IMR-90 (cell line): ENCODE data around the gene MRGPRF. TPM values are rescaled to one million over a fixed set of nuclear protein-coding genes. Genes with fewer than 3 reads are reported as not detected.

Experiments
- ATAC-seq: fragments of 200-7000 bp; cut with Tn5 transposase; 2 replicates; pipeline ENCODE4 v1.9.1; 2020; ENCODE audit warnings: low read depth, mild to moderate bottlenecking, moderate library complexity
- BruUV-seq: library from RNA; stranded (reverse); fragments of 400-500 nt; replicated peaks from 2 replicates; lab custom pipeline; 2021; lab: Mats Ljungman, UMichigan
- CTCF ChIA-PET: fragments of 300-600 bp; formaldehyde crosslinking; extraction: SDS; loops from one replicate; lab custom pipeline; 2021; ENCODE audit warnings: antibody characterized with exemption; lab: Yijun Ruan, JAX
- POLR2A ChIA-PET: fragments of 300-600 bp; sonication (Branson Sonifier 250); formaldehyde crosslinking; loops from one replicate; lab custom pipeline; 2022; ENCODE audit warnings: antibody characterized with exemption; ENCODE audit not compliant: unreplicated experiment; lab: Charles Lee
- DNase-seq: peaks from one replicate; pipeline ENCODE4 v3.0.0; 2013
- H2AFZ ChIP-seq: replicated peaks from 2 replicates; pipeline ENCODE3; 2013; ENCODE audit warnings: low read length, mild to moderate bottlenecking; ENCODE audit not compliant: poor library complexity
- H2AK5ac ChIP-seq: 2 replicates; pipeline ENCODE4 v1.6.1; 2013; ENCODE audit warnings: low read depth, low read length, inconsistent platforms
- H2AK9ac ChIP-seq: replicated peaks from 2 replicates; pipeline ENCODE3; 2013; ENCODE audit warnings: mild to moderate bottlenecking, low read depth, low read length, moderate library complexity; ENCODE audit not compliant: poor library complexity
- H2BK120ac ChIP-seq: 2 replicates; pipeline ENCODE4 v1.6.1; 2013; ENCODE audit warnings: low read depth, low read length, inconsistent platforms
- H2BK15ac ChIP-seq: 3 replicates; pipeline ENCODE4 v1.6.1; 2013; ENCODE audit warnings: low read depth, low read length, inconsistent platforms
- H2BK20ac ChIP-seq: 2 replicates; pipeline ENCODE4 v1.6.1; 2013; ENCODE audit warnings: low read depth, mild to moderate bottlenecking, inconsistent platforms, low read length, moderate library complexity
- H2BK5ac ChIP-seq: 2 replicates; pipeline ENCODE4 v1.6.1; 2013; ENCODE audit warnings: mild to moderate bottlenecking, low read depth, low read length, inconsistent platforms; ENCODE audit not compliant: poor library complexity, severe bottlenecking
- H3K14ac ChIP-seq: replicated peaks from 2 replicates; pipeline ENCODE4 v1.6.1; 2013; ENCODE audit warnings: low read depth, low read length, inconsistent platforms
- H3K18ac ChIP-seq: 2 replicates; pipeline ENCODE4 v1.6.1; 2013; ENCODE audit warnings: low read depth, low read length, control low read depth
- H3K23ac ChIP-seq: 2 replicates; pipeline ENCODE4 v1.6.1; 2013; ENCODE audit warnings: low read depth, low read length, inconsistent platforms
- H3K27ac ChIP-seq: 2 replicates; pipeline ENCODE4 v1.5.1; 2013; ENCODE audit warnings: mild to moderate bottlenecking, control low read depth, low read length; ENCODE audit not compliant: insufficient read depth
- H3K27me3 ChIP-seq: 2 replicates; pipeline ENCODE4 v1.6.1; 2013; ENCODE audit warnings: low read length; ENCODE audit not compliant: control insufficient read depth, insufficient read depth
- H3K36me3 ChIP-seq: 2 replicates; pipeline ENCODE4 v1.6.1; 2013; ENCODE audit warnings: low read length, mixed read lengths; ENCODE audit not compliant: control insufficient read depth, insufficient read depth
- H3K4ac ChIP-seq: 2 replicates; pipeline ENCODE4 v1.6.1; 2013; ENCODE audit warnings: low read depth, low read length, inconsistent platforms
- H3K4me1 ChIP-seq: 2 replicates; pipeline ENCODE4 v1.6.1; 2013; ENCODE audit warnings: low read length, mixed read lengths; ENCODE audit not compliant: control insufficient read depth, insufficient read depth
- H3K4me2 ChIP-seq: 2 replicates; pipeline ENCODE4 v1.6.1; 2013; ENCODE audit warnings: low read depth, mild to moderate bottlenecking, control low read depth, low read length, moderate library complexity
- H3K4me3 ChIP-seq: 2 replicates; pipeline ENCODE4 v1.5.1; 2013; ENCODE audit warnings: low read depth, mild to moderate bottlenecking, control low read depth, low read length, moderate library complexity; ENCODE audit not compliant: insufficient read depth
- H3K56ac ChIP-seq: 2 replicates; pipeline ENCODE4 v1.6.1; 2013; ENCODE audit warnings: low read length, inconsistent platforms; ENCODE audit not compliant: insufficient read depth; ENCODE audit errors: extremely low read depth
- H3K79me1 ChIP-seq, 2 experiments: 2 replicates each; pipeline ENCODE4 v1.6.1; 2013; ENCODE audit warnings: low read length in 2 of 2, inconsistent platforms in 1 of 2, low read depth in 1 of 2
- H3K9ac ChIP-seq: 2 replicates; pipeline ENCODE4 v1.6.1; 2013; ENCODE audit warnings: low read depth, low read length, control low read depth
- H3K9me1 ChIP-seq: 2 replicates; pipeline ENCODE4 v1.6.1; 2013; ENCODE audit warnings: low read length, inconsistent platforms; ENCODE audit not compliant: insufficient read depth
- H3K9me3 ChIP-seq: 2 replicates; pipeline ENCODE4 v1.6.1; 2013; ENCODE audit warnings: low read length; ENCODE audit not compliant: control insufficient read depth, insufficient read depth
- H4K20me1 ChIP-seq: 2 replicates; pipeline ENCODE4 v1.6.1; 2013; ENCODE audit warnings: low read length, inconsistent platforms; ENCODE audit not compliant: insufficient read depth
- H4K5ac ChIP-seq: 2 replicates; pipeline ENCODE4 v1.6.1; 2013; ENCODE audit warnings: mild to moderate bottlenecking, low read depth, low read length, control low read depth
- H4K8ac ChIP-seq, 2 experiments: 2 replicates each; pipeline ENCODE4 v1.6.1; 2013; ENCODE audit warnings: low read depth in 2 of 2, low read length in 2 of 2, control low read depth in 1 of 2, inconsistent platforms in 1 of 2
- H4K91ac ChIP-seq: 2 replicates; pipeline ENCODE4 v1.6.1; 2013; ENCODE audit warnings: low read depth, low read length, inconsistent platforms; ENCODE audit not compliant: insufficient read depth
- BHLHE40 ChIP-seq: fragments of 150-350 bp; IDR thresholded peaks from 2 replicates; pipeline ENCODE4 v1.6.1; 2016; ENCODE audit warnings: mild to moderate bottlenecking, low read depth, low read length
- CEBPB ChIP-seq: IDR thresholded peaks from 2 replicates; pipeline ENCODE4 v1.6.1; 2012; ENCODE audit warnings: low read depth, low read length, improper control_type of control experiment
- FOS ChIP-seq: fragments of 150-350 bp; IDR thresholded peaks from 2 replicates; pipeline ENCODE4 v1.6.1; 2016; ENCODE audit warnings: low read depth, low read length
- MAFK ChIP-seq: IDR thresholded peaks from 2 replicates; pipeline ENCODE4 v1.6.1; 2012; ENCODE audit warnings: low read depth, low read length, improper control_type of control experiment
- MAZ ChIP-seq: IDR thresholded peaks from 2 replicates; pipeline ENCODE4 v1.6.1; 2012; ENCODE audit warnings: low read depth, mild to moderate bottlenecking, low read length, improper control_type of control experiment, moderate library complexity, borderline replicate concordance
- MXI1 ChIP-seq: IDR thresholded peaks from 2 replicates; pipeline ENCODE4 v1.6.1; 2012; ENCODE audit warnings: low read depth, mild to moderate bottlenecking, low read length, moderate library complexity, borderline replicate concordance
- NFE2L2 ChIP-seq: fragments of 150-350 bp; IDR thresholded peaks from 2 replicates; pipeline ENCODE4 v1.6.1; 2016; ENCODE audit warnings: low read depth, mild to moderate bottlenecking, low read length
- POLR2A ChIP-seq: IDR thresholded peaks from 2 replicates; pipeline ENCODE4 v1.6.1; 2012; ENCODE audit warnings: mild to moderate bottlenecking, low read depth, low read length
- RAD21 ChIP-seq: IDR thresholded peaks from 2 replicates; pipeline ENCODE4 v1.6.1; 2012; ENCODE audit warnings: low read length, improper control_type of control experiment
- RCOR1 ChIP-seq: IDR thresholded peaks from 2 replicates; pipeline ENCODE4 v1.6.1; 2012; ENCODE audit warnings: mild to moderate bottlenecking, low read length, improper control_type of control experiment; ENCODE audit not compliant: insufficient replicate concordance
- RFX5 ChIP-seq: IDR thresholded peaks from 2 replicates; pipeline ENCODE4 v1.8.0; 2012; ENCODE audit warnings: low read depth, mild to moderate bottlenecking, low read length, moderate library complexity
- WGBS, 2 experiments: methylation state at CpG; one replicate each; pipeline versions ENCODE4 v1.1.5 to v1.1.7; 2013; ENCODE audit warnings: missing lambda C conversion rate in 2 of 2; ENCODE audit not compliant: insufficient read length in 1 of 2; ENCODE audit errors: extremely low coverage in 2 of 2; 5-methylcytosine and 5-hydroxymethylcytosine counted together
- dilution Hi-C: fragments of 300-500 bp; cut with HindIII; formaldehyde crosslinking; loops from one replicate; pipeline ENCODE4 v1.14.3; 2018; ENCODE audit warnings: low sequenced_read_pairs; ENCODE audit not compliant: unreplicated experiment
- in situ Hi-C: fragments of 300-500 bp; cut with MboI; formaldehyde crosslinking; loops from 3 replicates; pipeline ENCODE4 v1.14.3; 2019; ENCODE audit warnings: low sequenced_read_pairs, inconsistent platforms, mixed read lengths
- intact Hi-C: fragments of 100-400 bp; cut with micrococcal nuclease; formaldehyde crosslinking; loops from 2 replicates; pipeline ENCODE4 v1.10.0; 2022
- polyA plus RNA-seq, 3 experiments: library from polyadenylated mRNA; depleted of rRNA; stranded (reverse); fragments of >200 nt; gene quantifications; 2 replicates each; pipeline ENCODE4 v1.2.3, GENCODE V29; 2012; ENCODE audit warnings: low replicate concordance in 1 of 3
- total RNA-seq: library from RNA; depleted of rRNA; stranded (reverse); fragments of >200 nt; gene quantifications from 2 replicates; pipeline ENCODE4 v1.2.3, GENCODE V29; 2012
- TF ChIP-seq, protein P1 (sequence below): fragments of 150-350 bp; IDR thresholded peaks from 2 replicates; pipeline ENCODE4 v1.6.1; 2017; ENCODE audit warnings: mild to moderate bottlenecking, antibody characterized with exemption, low read length, low read depth
- TF ChIP-seq, protein P2 (sequence below): conservative IDR thresholded peaks from 2 replicates; pipeline ENCODE4 v1.5.1; 2012; ENCODE audit warnings: mild to moderate bottlenecking, low read depth, low read length, improper control_type of control experiment

The MRGPRF gene
- total and polyA plus RNA-seq, 2 of the 4 experiments (the other 2 are of a cell fraction) = 6.3 to 28.8 TPM

DNA sequence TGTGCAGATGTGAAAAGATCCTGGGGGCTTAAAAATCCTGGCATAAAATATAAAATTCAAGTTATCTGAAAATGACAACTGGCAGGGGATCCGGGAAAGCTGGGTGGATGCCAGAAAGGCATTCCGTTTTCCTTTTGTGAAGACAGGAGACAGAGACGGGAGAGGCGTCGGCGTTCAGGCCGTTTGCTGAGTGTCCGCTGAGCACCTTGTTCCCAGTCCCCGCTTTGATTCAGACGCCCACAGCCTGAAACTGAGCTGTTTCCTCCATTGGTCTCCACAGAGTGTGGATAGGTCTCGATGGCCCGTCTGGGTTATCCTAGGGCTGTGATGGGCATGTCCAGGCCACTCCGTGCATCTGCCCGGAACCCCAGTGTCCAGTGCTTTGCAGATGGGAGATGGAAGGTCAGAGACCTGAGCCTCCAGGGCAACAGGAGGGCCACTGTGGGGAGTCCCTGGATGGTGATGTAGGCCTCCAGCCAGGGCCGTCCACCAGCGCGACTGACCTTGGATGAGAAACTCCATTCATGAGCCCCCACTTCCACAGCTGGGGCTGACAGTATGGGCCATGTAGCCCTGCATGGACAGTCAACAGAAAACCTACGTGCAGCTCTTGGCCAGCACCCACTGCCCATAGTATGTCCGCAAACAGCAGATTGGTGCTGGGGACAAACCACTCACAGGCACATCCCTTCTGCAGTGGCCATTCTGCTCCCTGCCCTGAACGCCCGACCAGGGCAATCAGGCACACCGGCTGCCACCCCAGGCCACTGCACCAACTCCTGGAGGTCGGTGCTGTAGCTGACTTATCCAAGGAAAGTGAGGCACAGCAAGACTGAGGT is 11.6 kb downstream of the MRGPRF start:
- POLR2A ChIA-PET = interaction anchor here (0.9 kb wide), 1 partner anchor 12 kb away, joined by 6 read pairs; the partner anchor contains the start of gene MRGPRF
- H3K4me1 ChIP-seq = peaks cover 26% of the 10 kb centered on the region
- TF ChIP-seq BHLHE40 (no peak), FOS (no peak), POLR2A (no peak), MAZ (no peak), MAFK (no peak), RFX5 (no peak), NFE2L2 (no peak), CEBPB (no peak), MXI1 (no peak), RCOR1 (no peak), RAD21 (no peak)
- TF ChIP-seq, protein P1, sequence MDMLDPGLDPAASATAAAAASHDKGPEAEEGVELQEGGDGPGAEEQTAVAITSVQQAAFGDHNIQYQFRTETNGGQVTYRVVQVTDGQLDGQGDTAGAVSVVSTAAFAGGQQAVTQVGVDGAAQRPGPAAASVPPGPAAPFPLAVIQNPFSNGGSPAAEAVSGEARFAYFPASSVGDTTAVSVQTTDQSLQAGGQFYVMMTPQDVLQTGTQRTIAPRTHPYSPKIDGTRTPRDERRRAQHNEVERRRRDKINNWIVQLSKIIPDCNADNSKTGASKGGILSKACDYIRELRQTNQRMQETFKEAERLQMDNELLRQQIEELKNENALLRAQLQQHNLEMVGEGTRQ = no peak
- TF ChIP-seq, protein P2, sequence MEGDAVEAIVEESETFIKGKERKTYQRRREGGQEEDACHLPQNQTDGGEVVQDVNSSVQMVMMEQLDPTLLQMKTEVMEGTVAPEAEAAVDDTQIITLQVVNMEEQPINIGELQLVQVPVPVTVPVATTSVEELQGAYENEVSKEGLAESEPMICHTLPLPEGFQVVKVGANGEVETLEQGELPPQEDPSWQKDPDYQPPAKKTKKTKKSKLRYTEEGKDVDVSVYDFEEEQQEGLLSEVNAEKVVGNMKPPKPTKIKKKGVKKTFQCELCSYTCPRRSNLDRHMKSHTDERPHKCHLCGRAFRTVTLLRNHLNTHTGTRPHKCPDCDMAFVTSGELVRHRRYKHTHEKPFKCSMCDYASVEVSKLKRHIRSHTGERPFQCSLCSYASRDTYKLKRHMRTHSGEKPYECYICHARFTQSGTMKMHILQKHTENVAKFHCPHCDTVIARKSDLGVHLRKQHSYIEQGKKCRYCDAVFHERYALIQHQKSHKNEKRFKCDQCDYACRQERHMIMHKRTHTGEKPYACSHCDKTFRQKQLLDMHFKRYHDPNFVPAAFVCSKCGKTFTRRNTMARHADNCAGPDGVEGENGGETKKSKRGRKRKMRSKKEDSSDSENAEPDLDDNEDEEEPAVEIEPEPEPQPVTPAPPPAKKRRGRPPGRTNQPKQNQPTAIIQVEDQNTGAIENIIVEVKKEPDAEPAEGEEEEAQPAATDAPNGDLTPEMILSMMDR = no peak

More for the DNA sequence above, 11.6 kb downstream of the MRGPRF start:
- H3K27ac ChIP-seq = peak overlapping the region; percentile 53; the same call in 1 of the 2 replicates
- DNase-seq (no peak), ATAC-seq (peak; percentile 1)
- 0 out of 2 replicates have a peak overlapping the region, but pooled peaks have one; percentile 11 for H4K91ac ChIP-seq
- no peaks in the 10 kb centered on the region for H3K9me3 ChIP-seq
- no peak overlapping the region; the same call in 1 of the 2 replicates for H4K5ac ChIP-seq
- H3K9ac ChIP-seq = no peak overlapping the region
- no peak overlapping the region; a peak in 1 of 4 replicates for H4K8ac ChIP-seq
- H3K23ac ChIP-seq = peak overlapping the region; percentile 29; the same call in 1 of the 2 replicates
- WGBS, 2 experiments = 80% methylated on average over 9 of the region's 23 CpGs; no CpG with 5 or more reads in 1 of the 2 experiments
- H2BK5ac ChIP-seq = no peak overlapping the region
- peak overlapping the region; percentile 54; the same call in 1 of the 2 replicates for H2BK120ac ChIP-seq
- no peak overlapping the region for H3K4me3 ChIP-seq
- H2BK20ac ChIP-seq = no peak overlapping the region
- no peaks in the 10 kb centered on the region; the same call in 1 of the 2 replicates for H4K20me1 ChIP-seq
- intact Hi-C loops = loop anchor here (5.0 kb wide), 1 partner anchor 99 kb away; the partner anchor contains the start of genes IGHMBP2 and MRPL21
- H3K36me3 ChIP-seq = peaks cover 36% of the 10 kb centered on the region
- no peak overlapping the region; the same call in 1 of the 2 replicates for H3K4me2 ChIP-seq
- CTCF ChIA-PET = interaction anchor here (1.1 kb wide), 1 partner anchor 11 kb away, joined by 6 read pairs; the partner anchor contains the start of gene MRGPRF
- H2AFZ ChIP-seq = peak overlapping the region; percentile 14
- dilution Hi-C loops = no loop called here
- peak overlapping the region; percentile 88 for H3K4ac ChIP-seq
- peaks cover 3 to 19% of the 10 kb centered on the region in 2 experiments; a peak in 3 of 4 replicates for H3K79me1 ChIP-seq
- H3K14ac ChIP-seq = peak overlapping the region; percentile 58; the same call in 1 of the 2 replicates
- peak overlapping the region; percentile 77; the same call in 1 of the 2 replicates for H2AK5ac ChIP-seq
- H2BK15ac ChIP-seq = no peak overlapping the region
- peak overlapping the region; percentile 3; the same call in 1 of the 2 replicates for H3K18ac ChIP-seq
- H3K9me1 ChIP-seq = peaks cover 10% of the 10 kb centered on the region; the same call in 1 of the 2 replicates
- no TSS peak for BruUV-seq
- no peak overlapping the region for H3K56ac ChIP-seq
- H2AK9ac ChIP-seq = peak overlapping the region; percentile 81
- no peaks in the 10 kb centered on the region for H3K27me3 ChIP-seq
- in situ Hi-C loops = no loop called here
